Stimulated activated CD8-positive, alpha-beta memory T cell treated with anti-CD3 and anti-CD28 coated beads, Interleukin-4, amount 100 ng/mL, for 1 hour (primary cell): ENCODE results near the gene YWHAB.
A peak's percentile ranks its signal among the peaks of the same experiment; 100 is the strongest.
"Not testable (repeated sequence)": the region's sequence is repeated elsewhere in the genome, so short reads cannot be mapped to it uniquely, and the experiment has no call there.

Experiments
- DNase-seq, 2 donors: peaks; one replicate each; pipeline ENCODE4 v3.0.0-alpha.2; 2020; ENCODE audit warnings: low read depth in 2 of 2, low spot score in 1 of 2

Gene YWHAB

GRCh38 chr20:44866703-44867335 is 18.7 kb upstream of the YWHAB start:
- DNase-seq = no peak

GRCh38 chr20:44869471-44869870 is 16.0 kb upstream of the YWHAB start:
- no peak for DNase-seq

- not testable (repeated sequence) for DNase-seq
Measured at GRCh38 chr20:44882360-44882759, 3.1 kb upstream of the YWHAB start.

DNA sequence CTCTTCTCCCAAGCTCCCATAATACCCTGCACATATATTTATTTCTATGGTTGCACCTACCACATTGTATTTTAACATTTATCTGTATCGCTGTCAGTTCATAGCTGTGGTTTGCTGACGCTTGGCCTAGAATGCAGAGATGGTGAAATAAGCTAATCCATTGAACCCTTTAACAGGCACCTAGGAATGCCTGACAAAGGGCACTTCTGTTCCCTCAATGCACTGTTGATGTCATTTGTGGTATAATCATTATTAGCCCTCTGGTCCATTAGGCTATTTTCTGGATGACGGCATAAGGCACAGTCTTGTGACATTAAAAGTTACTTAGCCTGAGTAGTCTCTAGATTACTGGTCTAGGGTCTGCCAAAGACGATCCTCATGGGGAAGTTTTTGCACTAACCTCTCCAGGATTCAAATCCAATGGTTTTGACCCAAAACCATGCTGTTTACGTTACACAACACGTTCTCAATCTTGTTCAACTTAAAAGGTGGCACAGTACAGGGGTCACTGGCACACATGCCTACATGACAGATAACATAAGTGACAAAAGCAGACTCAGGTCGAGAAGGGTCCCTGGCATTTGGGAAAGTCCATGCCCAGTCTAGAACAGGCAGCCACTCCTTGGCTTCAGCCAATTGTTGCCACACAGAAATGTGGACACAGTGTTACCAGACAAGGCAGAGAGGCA is 2.1 kb upstream of the YWHAB start:
- DNase-seq = no peak

GRCh38 chr20:44884907-44885391 is 556 bp upstream of the YWHAB start:
- DNase-seq = no peak

DNA sequence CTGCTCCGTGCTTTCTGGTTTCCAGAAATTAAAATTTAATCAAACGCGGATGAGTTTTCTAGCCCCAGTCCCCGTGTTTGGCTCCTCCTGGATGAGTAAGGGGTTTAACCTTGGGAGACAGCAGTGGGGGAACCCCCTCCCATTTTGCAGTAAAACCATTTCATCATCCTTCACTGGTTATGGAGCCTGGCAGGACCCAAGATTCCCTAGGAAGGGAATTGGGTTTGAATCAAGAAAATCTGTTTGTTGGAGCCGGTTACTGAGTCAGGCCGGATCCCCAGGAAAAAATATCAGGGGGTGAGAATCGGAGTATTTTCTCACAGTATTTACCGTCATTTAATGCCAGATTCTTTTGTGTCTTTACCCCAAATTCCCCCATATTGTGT is 754 bp downstream of the YWHAB start:
- no peak for DNase-seq

DNA sequence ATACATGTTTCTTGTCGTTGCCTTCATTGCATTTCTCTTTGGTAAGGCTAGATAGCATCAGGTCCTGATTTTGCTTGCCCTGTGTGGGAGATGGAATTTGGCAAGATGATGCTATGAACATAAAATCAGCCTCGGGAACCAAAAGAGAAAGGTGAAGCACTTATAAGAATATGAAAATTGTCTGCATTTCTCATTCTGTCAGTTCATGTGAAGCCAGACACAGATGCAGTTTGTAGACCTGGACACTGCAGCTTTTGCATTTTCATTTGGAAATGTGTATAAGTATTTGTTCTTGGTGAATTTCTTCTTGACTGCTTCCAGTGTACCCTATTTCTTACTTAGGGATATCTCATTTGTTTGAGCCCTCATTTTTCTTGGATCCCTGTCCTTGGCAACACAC is 1.3 kb downstream of the YWHAB start:
- no peak for DNase-seq

- DNase-seq = no peak
Measured at GRCh38 chr20:44887466-44887865, 2.0 kb downstream of the YWHAB start.

DNA sequence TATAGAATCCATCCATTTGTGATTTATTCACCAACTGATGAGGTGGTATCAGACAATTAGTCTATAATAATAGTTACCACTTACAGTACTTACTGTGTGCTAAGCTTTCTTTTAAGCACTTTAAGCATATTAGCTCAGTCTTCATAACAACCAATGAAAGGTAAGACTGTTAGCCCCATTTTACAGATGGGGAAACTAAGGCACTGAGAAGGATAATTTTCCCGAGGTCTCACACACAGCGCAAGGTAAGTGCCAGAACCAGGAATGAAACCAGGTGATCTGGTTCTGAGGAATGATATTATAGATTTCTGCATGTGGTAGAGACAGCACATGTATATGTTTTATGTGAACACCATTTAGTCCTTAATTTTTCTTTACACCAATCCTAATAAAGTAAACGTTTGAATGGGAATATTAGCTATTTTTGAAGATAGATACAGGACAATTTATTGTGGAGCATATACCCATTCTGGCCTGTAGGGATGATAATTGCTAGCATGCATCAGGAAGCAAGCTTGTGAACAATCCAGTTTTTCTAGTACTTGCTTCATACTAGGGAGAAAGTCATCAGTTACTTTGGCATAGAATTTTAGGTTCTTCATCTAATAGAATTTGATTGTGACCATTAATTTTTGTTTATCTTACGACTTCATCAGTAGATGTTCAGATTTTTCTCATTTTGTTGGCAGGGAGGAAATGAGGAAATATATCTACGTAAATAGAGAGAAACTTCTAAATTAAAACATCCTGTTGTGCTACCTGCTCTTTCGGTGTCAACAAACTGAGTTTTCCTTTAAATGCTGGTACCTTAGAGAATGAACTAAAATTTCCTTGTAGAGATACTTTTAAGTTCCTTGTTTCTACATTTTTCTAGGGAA is 3.0 kb downstream of the YWHAB start:
- no peak for DNase-seq

DNA sequence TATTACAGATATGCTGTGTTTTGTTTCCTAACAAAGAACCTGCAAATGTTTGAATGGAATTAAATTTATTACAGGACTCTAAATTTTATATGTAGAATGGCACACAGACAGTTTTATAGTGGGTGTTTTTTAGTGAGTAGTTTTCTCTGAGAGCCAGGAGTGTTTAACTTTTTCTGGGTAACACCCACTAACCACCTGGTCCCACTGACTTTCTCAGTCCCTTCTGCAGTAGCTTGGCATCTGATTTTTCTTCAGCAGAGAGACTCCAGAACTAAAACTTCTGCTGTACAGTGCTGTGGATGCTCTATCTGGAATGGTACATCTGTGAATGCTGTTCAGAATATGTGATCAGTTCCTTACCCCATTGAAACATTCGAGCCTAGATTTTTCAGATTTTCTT is 6.3 kb downstream of the YWHAB start:
- DNase-seq = no peak

DNA sequence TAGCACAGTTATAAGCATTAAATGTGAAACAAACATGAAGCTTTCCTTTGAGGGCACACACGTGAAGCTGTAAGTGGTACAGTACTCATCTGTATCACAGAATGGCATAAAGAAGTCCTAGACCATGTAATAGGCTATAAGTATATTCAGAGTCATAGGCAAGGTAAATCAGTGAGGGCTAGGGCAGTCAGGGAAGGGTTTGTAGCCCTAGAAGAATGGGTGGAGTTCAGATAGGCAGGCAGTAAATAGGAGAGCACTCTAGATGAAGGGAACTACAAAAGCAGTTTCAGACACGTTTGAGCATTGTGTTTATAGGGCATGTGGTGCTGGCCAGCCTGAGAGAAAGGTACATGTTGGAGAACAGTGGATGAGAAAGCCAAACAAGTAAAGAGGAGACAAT is 9.5 kb downstream of the YWHAB start:
- no peak for DNase-seq

- DNase-seq = no peak
Measured at GRCh38 chr20:44896583-44896982, 11.1 kb downstream of the YWHAB start.

DNA sequence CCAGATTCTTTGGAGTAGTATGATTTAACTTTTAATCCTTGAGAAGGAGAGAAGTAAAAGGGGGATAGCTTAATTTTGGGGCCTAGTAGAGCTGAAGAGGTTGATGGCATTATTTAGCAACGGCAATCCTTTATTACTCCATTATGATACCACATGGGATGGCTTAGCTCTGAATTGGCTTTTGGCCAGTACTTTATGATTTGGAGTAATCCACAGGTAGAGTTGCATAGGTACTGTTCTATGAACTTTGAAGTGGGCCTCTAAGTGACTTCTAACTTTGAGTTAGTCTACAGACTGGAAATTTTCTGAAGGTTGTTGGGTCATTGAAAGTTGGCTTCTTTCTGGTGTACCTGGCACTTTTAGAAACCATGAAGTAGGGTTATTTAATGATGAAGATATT is 11.6 kb downstream of the YWHAB start:
- no peak for DNase-seq

DNA sequence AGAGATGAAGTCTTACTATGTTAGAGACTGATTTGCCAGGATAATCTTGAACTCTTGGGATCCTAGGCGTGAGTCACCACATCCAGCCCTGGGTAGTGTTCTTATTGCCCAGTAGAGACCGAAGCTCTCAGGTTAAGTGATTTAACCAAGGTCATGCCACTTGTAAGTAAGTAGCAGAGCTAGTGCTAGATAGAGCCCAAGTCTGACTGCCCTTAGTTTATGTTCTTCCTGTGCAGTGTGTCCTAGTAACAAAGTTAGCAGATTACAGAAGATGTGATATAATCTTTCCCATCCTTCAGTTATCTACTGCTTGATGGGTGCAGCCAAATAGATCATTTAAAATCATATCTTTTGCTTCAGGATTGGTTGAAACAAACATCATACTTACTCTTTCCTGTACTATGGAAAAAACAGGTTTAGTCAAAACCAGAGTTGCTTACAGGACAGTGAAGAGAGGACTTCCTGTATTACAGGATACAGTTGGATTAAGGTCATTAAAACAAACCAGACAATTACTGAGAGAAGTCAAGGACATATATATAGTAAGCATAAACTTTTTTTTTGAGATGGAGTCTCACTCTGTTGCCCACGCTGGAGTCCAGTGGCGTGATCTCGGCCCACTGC is 14.8 kb downstream of the YWHAB start:
- DNase-seq = no peak

DNA sequence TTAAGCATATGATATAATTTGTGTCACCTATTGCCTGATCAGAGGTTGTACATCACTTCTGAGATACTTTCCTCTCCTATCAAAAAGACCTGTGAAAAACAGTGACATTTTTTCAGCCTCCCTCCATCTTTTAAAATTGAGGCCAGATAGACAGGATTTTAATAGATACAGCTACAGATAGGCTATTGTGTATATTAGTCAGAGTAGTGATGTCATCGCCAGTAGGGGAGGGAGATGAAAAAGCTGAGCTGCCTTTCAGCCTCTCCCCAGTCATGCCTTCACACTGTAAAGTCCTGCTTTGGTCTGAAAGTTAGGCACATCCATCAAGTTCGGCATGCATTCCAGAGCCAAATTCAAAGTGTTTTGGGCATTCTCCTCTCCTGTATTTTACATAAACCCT is 16.5 kb downstream of the YWHAB start:
- no peak for DNase-seq

DNA sequence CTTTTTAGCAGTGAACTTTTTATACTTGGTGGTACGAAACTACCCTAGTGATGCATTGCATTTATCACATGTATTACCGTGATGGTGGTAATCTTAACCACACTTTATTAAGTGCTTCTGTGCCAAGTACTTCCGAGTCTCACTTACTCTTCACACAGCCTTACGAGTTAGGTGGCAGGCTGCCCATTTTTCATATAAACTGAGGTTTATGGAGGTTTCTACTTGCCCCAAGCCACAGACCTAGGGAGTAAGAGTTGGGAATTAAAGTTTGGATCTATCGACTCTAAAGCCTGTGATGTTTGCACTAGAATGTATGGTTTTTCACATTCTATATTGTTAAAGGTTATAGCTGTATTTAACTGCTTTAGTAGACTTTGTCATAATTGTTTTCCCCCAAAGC is 18.9 kb downstream of the YWHAB start:
- DNase-seq = no peak

GRCh38 chr20:44908987-44909871 is 23.7 kb downstream of the YWHAB start:
- no peak for DNase-seq

- DNase-seq = peak; percentile 47 to 55
Measured at GRCh38 chr20:44909872-44910689, 24.6 kb downstream of the YWHAB start, which contains the start of gene PABPC1L. TSS of gene PABPC1L (plus strand) at chr20:44910060. CDS start at chr20:44910144, 84 bp downstream.

- no peak for DNase-seq
Measured at GRCh38 chr20:44910690-44911262, 25.3 kb downstream of the YWHAB start.
